NB4 (cell line): ENCODE results near the gene GNG14.

Experiments used
- DNase-seq: peaks from one replicate; pipeline ENCODE4 v3.0.0; 2010; ENCODE audit warnings: low read depth
- H3K4me3 ChIP-seq: one replicate; pipeline ENCODE4 v1.5.1; 2011; ENCODE audit warnings: mild to moderate bottlenecking, low read depth, low read length, moderate library complexity
- MYC ChIP-seq: IDR thresholded peaks from 2 replicates; pipeline ENCODE4 v1.6.1; 2011; ENCODE audit warnings: low read depth, low read length
- POLR2A ChIP-seq: IDR thresholded peaks from 2 replicates; pipeline ENCODE4 v1.6.1; 2011; ENCODE audit warnings: mild to moderate bottlenecking; ENCODE audit not compliant: insufficient read length; ENCODE audit errors: extremely low read depth
- TF ChIP-seq, protein P1 (sequence below): IDR thresholded peaks from one replicate; pipeline ENCODE4 v1.5.1; 2012; ENCODE audit warnings: low read depth, low read length
- TF ChIP-seq, protein P2 (sequence below): IDR thresholded peaks from 2 replicates; pipeline ENCODE4 v1.6.1; 2011; ENCODE audit warnings: low read depth, low read length

GNG14 gene

DNA sequence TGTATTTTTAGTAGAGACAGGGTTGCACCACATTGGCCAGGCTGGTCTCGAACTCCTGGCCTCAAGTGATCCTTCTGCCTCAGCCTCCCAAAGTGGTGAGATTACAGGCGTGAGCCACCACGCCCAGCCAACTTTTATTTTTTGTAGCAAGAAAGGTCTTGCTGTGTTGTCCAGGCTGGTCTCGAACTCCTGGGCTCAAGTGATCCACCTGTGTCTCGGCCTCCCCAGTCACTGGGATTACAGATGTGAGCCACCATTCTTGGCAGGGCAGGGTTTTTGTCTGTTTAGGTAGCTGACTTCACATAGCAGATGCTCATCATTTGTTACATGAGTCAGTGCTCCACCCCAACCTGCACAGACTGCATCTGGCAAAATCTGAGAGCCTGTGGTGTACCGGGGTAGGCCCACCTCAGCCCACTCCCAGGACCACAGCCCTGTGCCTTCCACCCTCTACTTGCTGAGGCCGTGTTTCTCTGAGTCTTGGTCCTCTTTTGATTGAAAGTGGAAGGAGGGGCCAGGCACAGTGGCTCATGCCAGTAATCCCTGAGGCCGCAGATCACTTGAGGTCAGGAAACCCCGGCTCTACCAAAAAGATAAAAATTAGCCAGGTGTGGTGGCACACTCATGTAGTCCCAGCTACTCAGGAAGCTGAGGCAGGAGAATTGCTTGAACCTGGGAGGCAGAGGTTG, 40.1 kb downstream of the GNG14 start:
- DNase-seq, result no peak
- no peak overlapping the region for H3K4me3 ChIP-seq
- no peak for TF ChIP-seq MYC

DNA sequence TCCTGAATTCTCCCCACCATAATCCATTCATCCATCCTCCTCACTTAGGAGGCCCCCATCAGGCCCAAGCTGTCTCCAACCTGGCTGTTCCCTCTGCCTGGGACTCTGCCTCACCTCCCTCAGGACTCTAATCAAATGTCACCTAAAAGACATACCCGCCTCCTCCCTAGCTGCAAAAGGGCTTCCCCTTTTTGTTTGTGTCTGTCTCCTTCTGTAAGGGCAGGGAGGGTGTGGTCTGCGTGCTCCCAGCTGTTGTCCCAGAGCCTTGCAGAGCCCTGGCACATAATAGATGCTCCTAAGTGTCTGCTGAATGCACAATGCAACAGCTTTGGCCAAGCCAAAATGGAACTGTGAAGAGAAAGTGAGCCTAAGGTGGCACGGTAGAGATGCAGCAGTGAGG, 42.3 kb downstream of the GNG14 start:
- no peak overlapping the region for H3K4me3 ChIP-seq
- no peak for TF ChIP-seq MYC
- TF ChIP-seq, protein P1, sequence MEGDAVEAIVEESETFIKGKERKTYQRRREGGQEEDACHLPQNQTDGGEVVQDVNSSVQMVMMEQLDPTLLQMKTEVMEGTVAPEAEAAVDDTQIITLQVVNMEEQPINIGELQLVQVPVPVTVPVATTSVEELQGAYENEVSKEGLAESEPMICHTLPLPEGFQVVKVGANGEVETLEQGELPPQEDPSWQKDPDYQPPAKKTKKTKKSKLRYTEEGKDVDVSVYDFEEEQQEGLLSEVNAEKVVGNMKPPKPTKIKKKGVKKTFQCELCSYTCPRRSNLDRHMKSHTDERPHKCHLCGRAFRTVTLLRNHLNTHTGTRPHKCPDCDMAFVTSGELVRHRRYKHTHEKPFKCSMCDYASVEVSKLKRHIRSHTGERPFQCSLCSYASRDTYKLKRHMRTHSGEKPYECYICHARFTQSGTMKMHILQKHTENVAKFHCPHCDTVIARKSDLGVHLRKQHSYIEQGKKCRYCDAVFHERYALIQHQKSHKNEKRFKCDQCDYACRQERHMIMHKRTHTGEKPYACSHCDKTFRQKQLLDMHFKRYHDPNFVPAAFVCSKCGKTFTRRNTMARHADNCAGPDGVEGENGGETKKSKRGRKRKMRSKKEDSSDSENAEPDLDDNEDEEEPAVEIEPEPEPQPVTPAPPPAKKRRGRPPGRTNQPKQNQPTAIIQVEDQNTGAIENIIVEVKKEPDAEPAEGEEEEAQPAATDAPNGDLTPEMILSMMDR, result no peak
- TF ChIP-seq, protein P2, sequence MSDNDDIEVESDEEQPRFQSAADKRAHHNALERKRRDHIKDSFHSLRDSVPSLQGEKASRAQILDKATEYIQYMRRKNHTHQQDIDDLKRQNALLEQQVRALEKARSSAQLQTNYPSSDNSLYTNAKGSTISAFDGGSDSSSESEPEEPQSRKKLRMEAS, result no peak
- no peak for TF ChIP-seq POLR2A
- peak; percentile 48 for DNase-seq

DNA sequence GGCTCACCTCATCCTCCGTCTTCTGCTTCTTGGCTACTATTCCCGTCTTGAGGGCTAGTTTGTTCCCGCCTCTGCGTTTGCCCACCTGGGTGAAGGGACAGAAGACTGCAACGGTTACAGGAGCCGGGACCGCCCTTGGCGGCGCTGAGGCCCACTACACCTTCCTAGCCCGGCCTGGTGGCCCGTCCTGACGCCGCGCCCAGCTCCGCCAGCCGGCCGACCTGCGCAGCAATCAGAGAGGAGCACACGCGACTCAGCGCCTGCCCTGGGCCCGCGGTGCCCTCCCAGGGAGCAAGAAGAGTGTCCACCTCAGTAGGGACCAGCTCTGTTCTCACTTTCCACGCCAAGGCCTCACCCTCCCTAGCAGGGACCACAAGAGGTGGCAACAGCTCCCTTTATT, 43.5 kb downstream of the GNG14 start:
- no peak for TF ChIP-seq MYC
- TF ChIP-seq POLR2A, result no peak
- TF ChIP-seq, protein P2, result no peak
- TF ChIP-seq, protein P1, result no peak
- H3K4me3 ChIP-seq, result no peak overlapping the region

DNA sequence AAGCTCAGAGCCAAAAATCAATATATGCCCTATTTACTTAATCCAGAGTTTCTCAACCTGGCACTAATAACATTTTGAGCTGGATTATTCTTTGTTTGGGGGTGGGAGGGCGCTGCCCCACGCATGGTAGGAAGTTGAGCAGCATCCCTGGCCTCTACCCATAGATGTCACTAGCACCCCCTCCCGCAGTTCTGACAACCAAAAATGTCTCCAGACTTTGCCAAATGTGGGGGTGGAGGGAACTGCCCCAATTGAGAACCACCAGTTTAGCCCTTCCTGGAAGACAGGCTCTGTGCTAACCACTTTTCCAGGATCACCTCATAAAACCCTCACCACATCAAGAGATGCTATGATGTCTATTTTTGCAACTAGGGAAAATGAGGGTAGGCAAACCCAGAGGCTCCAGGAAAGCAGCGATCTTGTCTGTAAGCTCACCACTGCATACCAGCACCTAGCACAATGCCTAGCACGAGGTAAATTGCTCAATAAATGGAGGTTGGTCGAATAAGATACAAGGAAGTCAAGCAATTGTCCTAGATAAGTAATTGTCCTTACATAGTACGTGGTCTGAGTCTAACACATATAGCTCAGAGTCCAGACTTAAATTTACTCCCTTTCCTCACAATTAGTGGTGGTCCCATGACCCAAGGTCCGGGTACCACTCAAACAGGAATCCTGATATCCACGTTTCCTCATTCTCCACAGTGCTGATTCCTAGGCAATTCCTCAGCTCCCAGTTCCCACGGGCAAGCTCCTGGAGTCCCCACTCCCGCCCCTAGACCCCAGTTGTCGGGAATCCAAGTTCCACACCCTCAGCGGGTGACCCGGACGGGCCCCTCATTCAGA, 45.8 kb downstream of the GNG14 start:
- peak; percentile 77 for DNase-seq
- peak overlapping the region; percentile 86 for H3K4me3 ChIP-seq
- TF ChIP-seq, protein P2, result no peak
- no peak for TF ChIP-seq POLR2A
- TF ChIP-seq MYC, result no peak
- TF ChIP-seq, protein P1, result peak; percentile 59

More for the DNA sequence above, 43.5 kb downstream of the GNG14 start:
- DNase-seq, result no peak

DNA sequence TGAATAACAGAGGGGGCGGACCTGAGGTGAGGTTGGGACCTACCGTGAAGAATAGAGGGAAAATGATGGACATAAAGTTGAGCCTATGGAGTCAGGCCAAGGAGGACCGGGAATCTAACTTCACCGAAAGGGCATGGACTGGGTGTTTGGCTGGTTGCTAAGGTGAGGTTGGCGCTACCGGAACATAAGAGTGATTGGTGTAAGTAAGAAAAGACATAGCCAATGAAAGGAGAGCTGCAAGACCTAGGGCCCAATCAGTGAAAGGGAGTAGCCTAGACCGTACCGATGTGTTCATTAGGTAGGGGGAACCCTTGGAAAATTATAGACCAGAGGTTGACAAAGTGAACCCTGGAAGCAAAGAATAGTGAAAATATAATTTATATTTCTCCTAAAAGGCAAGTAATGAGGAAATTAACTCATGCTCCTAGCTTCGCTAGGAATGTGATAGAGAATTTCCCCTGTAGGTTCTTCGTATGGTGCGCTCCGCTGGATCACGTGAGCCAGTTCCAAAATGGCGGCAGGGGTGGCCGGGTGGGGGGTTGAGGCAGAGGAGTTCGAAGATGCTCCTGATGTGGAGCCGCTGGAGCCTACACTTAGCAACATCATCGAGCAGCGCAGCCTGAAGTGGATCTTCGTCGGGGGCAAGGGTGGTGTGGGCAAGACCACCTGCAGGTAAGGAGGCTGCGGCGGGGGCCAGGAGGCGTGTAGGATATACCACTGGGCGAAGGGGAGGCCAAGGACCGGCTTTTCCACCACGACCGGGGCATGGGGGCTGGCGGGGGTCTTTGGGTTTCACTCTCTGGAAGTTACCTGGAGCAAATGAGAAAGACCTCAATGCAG, 49.4 kb downstream of the GNG14 start, which contains the start of gene GET3:
Gene GET3, plus strand, starts transcription at position 503 of the 840 bp plus-strand sequence. Its CDS starts 9 bp downstream, at position 512.
- H3K4me3 ChIP-seq, result peak within 1 kb of the TSS; percentile 93
- TF ChIP-seq, protein P2, result peak; percentile 78
- TF ChIP-seq POLR2A (peak; percentile 52), MYC (no peak)
- peak; percentile 97 for DNase-seq

DNA sequence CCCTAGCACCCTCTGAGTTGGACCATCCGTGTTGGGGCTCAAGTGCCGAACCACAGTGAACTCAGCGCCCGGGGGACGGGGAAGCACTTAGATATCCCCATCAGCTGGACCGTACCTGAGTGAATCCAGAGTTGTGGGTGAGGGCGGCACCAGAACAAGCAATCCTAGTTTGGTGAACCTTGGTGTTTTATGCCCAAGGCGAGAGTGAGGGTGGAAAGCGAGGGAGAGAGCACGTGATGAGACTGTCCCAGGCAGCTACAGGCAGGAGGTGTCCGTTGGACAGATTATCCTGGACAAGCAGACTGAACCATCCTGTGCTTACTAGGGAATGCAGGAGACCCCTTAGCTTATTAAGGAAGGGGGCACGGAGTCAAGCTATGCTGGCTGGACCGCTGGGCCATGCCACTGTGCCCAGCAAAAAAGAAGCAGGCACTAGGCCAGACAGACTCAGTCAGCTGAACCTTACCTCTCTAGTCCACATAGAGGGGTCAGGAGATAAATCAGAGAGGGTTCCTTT, 50.1 kb downstream of the GNG14 start:
- DNase-seq, result no peak
- peak overlapping the region; percentile 93 for H3K4me3 ChIP-seq
- TF ChIP-seq, protein P2, result no peak
- no peak for TF ChIP-seq POLR2A
- TF ChIP-seq, protein P1, result no peak
- TF ChIP-seq MYC, result no peak
